ENCODE data around the gene PCSK2.

The PCSK2 gene

DNA sequence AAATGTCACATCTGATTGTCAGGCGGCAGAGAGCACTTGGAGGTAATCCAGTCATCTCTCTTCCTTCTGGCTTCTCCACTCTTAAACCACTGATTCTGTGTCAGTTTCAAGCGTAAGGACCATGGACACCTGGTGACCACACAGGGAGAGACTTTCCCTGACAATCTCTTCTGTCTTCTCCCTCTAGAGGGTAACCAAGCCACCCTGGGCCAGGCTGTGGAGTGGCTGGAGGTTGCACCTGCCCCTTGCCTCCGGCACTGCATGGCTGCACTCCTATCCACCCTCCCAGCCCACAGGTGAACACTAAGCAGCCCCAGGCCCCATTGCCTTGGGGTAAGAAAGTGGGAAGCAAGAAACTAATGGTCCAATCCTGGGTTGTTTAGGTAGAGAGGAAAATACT is 225.6 kb downstream of the PCSK2 start:
- no peak for DNase-seq

DNA sequence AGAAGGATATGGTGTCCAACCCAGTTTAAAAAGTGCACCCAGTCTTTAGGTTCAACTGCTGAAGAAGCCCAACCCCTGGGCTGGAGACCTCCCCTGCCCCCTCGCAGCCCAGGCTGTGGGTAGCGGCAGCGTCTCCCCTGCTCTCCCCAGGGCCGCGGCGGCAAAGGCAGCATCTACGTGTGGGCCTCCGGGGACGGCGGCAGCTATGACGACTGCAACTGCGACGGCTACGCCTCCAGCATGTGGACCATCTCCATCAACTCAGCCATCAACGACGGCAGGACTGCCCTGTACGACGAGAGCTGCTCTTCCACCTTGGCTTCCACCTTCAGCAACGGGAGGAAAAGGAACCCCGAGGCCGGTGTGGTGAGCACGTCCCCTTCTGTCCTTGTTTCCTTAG is 226.8 kb downstream of the PCSK2 start:
- DNase-seq: no peak

DNA sequence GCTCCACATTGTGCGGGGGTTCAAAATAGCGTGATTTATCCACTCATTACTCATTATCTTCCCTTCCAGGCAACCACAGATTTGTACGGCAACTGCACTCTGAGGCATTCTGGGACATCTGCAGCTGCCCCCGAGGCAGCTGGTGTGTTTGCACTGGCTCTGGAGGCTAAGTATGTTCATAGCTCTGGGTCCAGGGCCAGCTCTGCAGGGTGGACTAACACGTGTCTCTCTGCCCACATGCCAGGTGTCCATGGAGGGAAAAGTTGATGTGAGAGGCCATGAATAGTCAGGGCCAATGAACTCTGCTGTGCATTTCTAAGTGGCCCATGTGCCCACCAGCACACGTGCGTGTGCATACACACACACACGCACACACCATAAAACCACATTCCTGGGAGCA is 229.4 kb downstream of the PCSK2 start:
- DNase-seq: no peak

DNA sequence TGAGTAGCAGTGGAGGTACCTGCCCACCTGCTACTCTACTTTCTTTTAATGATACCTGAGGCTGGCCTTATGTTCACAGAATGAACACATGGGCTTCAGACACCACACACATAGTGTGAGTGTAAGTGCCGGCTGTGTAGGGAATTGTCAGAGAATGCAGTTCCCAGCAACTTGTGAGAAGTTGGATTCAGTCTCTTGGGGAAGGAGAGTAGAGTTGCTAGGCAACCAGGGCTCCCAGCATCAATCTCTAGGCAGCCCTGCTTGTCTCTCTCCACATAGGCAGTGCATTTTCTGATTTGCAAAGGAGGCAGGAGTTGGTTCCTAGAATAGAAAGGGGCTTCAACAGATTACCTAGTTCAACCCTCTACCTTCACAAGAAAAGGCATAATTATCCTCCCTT is 230.2 kb downstream of the PCSK2 start:
- no peak for DNase-seq

DNA sequence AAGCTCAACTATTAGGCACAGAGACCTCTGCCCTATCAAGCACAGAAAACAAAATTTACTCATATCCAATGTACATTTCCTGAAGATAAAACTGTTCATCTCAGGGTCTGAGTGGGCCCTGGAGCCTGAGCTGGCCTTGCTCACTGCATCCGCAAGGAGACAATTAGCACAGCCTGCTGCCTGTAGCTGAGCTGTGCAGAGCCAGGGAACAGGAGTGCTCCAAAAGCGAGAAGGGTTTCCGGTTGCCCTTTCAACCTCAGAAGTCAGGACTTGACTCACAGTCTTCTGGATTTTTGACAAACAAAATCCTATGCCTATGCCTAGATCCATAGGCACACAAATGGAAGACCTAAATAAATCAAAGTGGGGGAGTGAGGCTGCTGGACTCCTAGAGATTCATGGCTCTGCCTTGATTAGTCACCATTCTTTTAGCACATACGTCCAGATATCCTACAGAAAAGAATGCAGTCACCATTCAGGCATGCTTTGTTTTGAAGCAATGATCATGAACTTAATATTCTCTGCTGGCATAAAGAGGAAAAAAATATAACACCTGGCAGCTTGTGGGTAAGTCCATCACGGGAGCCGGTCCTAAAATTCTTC is 230.8 kb downstream of the PCSK2 start:
- DNase-seq: no peak

DNA sequence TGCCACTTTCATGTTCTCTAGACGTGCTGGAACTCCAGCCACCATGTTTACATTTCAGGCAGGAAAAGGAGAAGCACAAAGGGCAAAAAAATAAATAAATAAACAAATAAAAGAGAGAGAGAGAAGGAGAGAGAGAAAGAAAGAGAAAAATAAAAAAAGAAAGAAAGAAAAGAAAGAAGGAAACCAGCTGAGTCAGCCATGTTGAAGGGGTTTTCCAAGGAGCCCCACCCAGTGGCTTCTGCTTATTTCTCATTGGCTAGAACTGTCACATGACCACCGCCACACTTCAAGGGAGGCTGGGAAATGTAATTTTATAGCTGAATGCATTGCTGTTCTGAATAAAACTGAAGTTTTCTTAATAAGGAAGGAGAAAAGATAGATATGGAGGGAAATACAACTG is 233.3 kb downstream of the PCSK2 start:
- DNase-seq: no peak

DNA sequence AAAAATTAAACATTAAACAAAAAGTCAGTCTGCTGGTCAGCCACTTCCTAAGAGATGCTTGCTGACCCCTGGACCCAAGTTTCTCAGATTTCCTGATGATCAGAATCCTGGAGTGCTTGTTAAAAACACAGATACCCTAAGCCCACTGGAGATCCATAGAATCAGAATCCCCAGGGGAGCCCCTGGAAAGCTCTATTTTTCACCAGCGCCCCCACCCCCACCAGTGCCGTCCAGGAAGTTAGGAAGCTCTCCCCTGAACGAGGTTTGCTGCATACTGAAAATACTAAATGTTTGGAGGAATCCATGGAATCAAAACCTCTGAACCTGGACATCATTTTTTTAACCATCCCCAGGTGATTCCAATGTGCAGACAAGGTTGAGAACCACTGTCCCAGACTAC is 235.1 kb downstream of the PCSK2 start:
- DNase-seq: no peak

DNA sequence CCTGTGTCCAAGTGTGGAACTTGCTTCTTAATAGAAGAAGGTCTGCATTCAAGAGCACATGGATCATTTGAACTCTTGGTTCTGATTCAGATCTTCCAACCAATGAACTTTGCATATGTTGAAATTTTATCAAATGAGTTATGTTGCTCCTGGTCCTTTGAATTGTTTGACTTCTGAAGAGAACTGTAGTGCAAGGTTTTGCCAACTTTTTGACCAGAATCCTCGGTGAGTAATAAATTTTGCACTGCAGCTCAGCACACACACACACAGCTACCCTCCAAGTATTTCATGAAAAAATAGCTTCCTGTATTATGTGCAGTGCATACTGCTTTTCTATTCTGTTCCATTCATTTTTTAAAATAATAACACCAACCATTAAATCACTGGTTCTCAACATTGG is 236.9 kb downstream of the PCSK2 start:
- no peak for DNase-seq

DNA sequence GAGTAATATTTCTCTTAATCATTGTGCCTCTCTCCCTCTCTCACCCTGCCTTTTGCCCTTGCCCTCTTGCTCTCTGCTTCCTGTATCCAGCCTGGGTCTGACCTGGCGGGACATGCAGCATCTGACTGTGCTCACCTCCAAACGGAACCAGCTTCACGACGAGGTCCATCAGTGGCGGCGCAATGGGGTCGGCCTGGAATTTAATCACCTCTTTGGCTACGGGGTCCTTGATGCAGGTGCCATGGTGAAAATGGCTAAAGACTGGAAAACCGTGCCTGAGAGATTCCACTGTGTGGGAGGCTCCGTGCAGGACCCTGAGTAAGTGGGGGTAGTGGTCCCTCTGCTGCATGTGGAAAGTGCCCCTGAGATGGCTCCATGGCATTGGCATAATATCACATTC is 238.4 kb downstream of the PCSK2 start:
- DNase-seq: no peak

DNA sequence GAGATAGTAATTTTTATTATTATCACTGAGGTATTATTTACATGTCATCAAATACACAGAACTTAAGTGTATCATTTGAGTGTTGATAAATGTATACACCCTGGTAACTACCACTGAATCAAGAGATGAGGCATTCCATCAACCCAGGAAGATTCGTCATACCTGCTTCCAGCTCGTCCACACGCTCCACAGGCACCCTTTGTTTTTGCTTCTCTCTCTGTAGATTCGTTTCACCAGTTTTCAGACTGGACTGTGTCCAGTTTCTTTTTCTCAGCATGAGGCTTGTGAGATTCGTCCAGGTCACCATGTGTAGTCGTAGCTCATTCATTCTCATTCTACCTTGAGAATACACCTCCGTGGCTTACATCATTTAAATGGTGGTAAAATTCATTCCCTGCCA is 239.8 kb downstream of the PCSK2 start:
- no peak for DNase-seq

DNA sequence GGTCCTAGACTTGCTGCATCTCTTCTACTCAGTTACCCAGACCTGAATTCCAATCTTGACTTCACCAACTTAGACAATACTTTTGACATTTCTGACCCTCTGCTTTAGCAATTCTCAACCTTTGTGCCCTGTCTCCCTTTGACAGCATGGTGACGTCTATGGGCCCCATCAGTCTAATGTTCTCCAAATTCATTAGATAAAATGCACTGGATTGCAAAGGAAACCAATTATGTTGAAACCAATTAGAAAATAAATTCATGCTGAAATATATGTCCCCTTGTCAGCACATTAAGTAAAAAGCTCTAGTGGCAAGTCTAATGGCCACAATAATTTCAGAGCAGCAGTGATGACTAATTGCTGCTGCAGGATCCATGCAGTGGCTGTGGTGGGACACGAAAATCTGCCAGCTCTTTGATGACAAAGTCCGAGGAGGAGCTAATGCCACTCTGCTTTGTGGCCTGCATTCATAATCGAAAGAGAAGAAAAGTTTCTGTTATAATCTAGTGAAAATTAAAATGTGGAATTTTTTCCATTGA is 240.3 kb downstream of the PCSK2 start:
- DNase-seq: no peak

DNA sequence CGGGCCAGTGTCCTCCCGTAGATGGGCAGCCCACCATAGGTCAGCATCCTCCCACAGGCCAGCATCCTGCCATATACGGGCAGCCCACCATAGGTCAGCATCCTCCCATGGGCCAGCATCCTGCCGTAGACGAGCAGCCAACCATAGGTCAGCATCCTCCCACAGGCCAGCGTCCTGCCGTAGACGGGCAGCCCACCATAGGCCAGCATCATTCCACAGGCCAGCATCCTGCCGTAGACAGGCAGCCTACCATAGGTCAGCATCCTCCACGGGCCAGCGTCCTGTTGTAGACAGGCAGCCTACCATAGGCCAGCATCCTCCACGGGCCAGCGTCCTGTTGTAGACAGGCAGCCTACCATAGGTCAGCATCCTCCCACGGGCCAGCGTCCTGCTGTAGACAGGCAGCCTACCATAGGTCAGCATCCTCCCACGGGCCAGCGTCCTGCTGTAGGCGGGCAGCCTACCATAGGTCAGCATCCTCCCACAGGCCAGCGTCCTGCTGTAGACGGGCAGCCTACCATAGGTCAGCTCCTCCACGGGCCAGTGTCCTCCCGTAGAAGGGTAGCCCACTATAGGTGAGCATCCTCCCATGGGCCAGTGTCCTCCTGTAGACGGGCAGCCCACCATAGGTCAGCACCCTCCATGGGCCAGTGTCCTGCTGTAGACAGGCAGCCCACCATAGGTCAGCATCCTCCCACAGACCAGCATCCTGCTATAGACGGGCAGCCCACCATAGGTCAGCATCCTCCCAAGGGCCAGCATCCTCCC is 241.4 kb downstream of the PCSK2 start:
- no peak for DNase-seq

DNA sequence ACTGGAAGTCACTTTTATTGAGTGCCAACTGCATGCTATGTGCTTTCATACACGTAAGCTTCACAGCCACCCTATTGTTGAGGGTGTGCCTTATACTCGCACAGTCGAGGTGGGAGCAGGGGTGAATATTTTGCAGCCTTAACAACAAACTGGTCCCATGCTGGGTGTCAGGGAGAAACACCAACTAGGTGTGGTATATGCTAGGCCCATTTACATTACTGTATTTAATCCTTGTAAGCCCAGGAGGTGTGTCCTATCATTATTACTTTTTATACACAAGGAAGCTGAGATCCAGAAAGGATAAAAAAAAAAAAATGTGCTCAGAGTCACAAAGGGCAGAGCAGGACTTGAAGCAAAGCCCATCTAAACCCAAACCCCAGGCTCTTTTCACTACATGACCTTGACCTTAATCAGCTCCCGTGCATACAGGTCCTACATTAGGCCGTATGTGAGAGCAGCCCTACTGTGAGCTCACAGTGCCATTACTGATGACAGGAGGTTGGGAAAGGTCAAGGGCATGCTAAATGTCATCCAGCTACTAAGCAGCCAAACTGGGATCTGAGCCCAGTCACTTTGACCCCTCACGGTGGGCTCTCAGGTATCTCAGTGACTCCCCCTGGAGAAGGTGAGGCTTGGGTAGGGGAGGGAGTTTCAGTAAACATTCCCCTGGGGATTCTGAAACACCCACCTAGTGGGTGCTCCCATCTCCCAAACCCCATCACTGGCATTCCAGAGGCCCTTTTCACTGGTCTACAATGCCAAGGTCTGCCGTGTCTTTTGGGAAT is 242.6 kb downstream of the PCSK2 start:
- DNase-seq: no peak

DNA sequence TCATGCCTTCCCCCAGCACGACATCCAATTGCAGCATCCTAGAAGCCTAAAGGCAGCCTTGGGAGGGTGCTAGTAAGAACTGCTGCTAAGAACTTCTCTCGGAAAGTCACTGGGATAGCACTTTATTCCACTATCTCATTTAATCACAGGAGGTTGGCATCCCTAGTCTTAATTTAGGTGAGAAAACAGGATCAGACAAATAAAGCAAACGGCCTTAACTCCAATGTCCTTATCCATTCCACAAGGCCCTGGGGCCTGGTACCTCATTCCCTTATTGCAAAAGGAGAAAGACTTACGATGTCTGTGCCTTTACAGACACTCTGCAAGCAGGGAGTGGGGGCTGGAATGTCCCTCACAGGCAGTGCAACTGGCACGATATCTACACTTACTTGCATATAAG is 243.7 kb downstream of the PCSK2 start:
- DNase-seq: no peak

DNA sequence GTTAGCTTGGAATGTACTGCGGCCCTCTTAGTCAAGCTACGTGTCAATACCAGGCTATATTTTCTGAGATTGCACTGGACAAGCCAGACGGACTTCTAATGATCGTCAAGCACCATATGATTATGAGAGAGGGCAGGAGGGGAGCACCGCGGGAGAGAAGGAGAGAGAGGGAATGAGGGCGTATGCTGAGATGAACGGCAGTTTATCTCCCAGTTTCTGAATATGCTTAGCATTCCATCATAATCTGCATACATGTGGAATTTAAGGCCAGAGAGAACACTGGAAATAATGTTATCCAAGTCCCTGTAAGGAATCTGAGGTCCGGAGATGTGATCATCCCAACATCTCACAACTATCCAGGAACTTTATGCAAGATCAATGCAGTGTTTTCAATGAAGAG is 244.1 kb downstream of the PCSK2 start:
- DNase-seq: no peak

DNA sequence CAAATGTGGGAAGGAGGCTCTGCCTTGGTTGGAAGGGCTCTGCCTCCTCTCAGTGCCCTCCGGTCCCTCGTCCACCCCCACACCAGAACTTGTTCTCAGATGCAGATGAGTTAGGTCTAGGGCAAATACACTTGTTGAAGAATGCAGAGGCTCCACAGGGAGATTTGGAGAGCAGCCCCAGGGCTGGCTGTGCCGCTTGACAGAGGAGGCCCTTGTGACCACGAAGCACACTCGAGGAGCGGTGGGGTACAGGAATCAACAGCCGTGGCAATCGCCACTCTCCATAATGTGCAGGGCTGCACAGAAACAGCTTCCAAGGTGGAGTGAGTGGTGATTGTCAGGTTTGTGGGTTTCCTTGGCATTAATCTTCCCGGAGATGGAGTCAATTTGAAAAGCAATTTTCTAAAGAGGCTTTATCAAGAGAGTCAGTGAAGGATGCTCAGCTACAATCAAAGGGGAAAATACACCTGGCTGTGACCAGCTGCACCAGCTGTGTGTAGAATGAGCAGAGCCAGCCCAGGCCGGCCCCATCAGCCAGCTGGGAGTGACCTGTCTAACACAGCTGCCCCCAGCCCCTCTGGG is 244.9 kb downstream of the PCSK2 start:
- no peak for DNase-seq

DNA sequence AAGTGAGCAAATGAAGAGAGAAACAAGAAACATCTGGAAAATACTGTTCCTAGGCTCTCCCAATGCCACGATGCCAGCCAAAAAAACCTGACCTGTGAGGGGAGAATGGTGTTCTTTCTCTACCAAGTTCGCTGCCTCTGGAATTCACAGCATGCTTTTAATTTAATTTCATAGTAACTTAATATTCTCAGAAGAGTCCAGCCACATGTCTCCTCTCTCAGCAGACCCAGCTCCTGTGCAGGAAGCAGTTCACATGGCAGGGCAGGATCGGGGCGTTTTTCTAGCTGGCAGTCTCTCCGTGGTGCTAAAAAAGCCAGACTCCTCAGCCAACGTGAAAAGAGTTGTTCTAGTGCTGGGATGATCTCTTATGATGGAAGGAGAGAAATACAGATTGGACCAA is 246.8 kb downstream of the PCSK2 start:
- DNase-seq: no peak

DNA sequence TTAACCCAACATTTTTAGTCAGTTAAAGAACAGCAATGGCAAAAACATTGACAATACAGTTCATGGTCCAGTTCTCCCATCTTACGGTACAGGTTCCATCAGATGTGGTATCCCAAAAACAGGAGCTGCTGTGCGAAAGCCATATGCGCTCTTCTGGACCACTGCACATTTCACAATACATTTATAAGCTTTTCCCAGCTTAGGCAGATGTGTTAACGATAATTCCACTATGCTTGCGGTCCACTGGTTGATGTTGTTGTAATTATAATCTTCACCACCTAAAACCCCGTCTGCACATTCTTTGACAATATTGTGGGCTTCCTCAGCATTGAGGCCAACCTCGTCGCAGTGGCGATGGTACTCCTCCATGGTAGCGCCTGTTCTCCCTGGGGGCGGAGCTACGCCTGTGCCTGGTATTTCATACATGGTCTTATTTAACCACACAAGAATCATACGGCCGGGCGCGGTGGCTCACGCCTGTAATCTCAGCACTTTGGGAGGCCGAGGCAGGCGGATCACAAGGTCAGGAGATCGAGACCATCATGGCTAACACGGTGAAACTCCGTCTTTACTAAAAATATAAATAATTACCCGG is 252.3 kb downstream of the PCSK2 start:
- DNase-seq: no peak

DNA sequence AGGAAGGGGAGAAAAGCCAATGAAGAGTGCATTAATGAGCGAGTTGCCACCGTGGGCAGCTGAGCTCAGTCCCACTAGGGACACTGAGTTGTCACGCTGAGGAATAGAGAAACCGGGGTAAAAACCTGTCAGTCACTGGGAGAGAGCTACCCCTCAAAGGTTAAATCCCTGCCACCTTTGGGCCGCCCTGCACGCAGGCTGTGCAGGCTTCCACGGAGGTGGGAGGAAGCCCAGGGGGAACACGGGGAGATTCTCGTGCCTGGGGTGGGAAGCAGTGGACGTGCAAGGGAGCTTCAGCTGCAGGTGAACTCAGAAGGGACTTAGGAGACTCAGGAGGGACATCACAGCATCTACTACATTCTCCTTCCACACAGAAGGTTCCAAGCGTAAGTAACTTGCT is 253.9 kb downstream of the PCSK2 start:
- DNase-seq: no peak

DNA sequence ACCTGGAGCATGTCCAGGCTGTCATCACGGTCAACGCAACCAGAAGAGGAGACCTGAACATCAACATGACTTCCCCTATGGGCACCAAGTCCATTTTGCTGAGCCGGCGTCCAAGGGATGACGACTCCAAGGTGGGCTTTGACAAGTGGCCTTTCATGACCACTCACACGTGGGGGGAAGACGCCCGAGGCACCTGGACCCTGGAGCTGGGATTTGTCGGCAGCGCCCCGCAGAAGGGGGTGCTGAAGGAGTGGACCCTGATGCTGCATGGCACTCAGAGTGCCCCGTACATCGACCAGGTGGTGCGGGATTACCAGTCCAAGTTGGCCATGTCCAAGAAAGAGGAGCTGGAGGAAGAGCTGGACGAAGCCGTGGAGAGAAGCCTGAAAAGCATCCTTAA is 254.8 kb downstream of the PCSK2 start:
- DNase-seq: no peak

DNA sequence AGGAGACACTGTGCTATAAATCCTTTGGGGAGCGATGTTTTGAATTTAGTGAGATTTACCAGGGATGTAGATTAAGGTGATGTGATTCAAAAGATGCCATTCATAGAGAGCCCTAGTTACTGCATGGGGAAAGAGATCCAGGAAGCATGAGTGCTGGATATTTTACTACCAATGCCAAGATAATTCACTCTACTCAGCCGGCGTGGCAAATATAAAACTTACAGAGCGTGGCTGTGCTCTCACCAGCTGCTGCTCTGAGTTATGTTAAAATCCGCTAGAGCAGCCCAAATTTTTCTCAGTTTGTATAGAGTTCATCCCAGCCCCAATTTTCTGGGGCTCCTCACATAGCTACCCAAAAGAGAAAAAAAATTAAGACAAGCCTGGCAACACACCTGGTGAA is 255.7 kb downstream of the PCSK2 start:
- no peak for DNase-seq

DNA sequence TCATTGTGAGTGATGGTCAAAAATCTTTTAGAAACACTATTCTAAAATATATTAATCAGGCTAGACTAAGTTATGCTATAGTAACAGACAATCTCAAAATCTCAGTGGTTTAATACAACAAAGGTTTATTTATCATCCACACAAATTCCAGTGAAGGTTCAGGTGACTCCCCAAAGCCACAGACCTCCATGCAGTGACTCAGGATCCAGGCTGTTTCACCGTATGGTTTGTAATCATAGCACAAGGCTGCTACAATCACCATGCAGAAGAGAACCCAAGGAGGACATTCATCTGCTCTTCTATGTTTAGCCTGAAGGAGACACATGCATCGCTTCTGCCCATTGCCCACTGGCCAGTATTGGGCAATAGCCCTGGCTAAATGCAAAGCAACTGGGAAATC is 258.2 kb downstream of the PCSK2 start:
- DNase-seq: no peak

DNA sequence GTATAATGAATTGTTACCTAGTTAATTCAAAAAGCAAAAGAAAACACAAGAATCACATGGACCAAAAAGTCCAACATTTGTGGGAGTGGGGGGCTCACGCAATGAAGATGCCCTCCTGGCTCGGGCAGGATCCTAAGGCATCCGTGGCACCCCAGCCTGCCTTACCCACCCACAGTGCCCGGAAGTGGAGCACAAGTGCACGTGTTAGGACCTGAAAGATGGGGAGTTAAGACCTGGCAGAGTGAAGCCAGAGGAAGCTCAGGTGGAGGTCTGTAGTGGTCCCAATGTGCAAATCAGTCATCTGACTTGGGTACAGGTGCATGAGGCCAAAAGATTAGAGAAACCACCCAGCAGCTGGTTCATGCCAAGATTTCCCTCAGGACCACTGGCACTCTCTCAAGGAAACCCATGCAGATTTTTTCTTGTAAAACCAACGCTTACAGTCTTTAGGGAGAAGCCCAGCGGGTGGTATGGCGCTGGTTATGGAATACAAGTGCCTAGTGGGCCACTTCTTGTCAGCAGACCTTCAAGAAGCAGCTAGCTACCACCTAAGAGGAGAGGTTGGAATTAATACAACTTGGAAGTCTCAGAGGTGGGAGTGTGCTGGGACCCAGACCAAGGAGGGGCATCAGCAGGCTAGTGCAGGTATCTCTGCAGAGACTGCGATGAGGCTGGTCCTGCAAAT is 262.2 kb downstream of the PCSK2 start:
- no peak for DNase-seq

Measured in activated T-cell treated with anti-CD3 and anti-CD28 coated beads for 4 hours (primary cell).